Osteocyte (in vitro differentiated cells): ENCODE results near the gene PLCB4. TPM values are rescaled to one million over a fixed set of nuclear protein-coding genes. Genes with fewer than 3 reads are reported as not detected.
A peak's percentile ranks its signal among the peaks of the same experiment; 100 is the strongest.

Source experiments
- DNase-seq: peaks from one replicate; pipeline ENCODE4 v3.0.0; 2021; ENCODE audit warnings: mixed read lengths; ENCODE audit not compliant: unreplicated experiment; ENCODE audit errors: extremely low spot score
- H3K27ac Mint-ChIP-seq: one replicate; pipeline ENCODE4 v1.8.0; 2021; ENCODE audit warnings: mild to moderate bottlenecking, mixed read lengths; ENCODE audit not compliant: unreplicated experiment
- H3K27me3 Mint-ChIP-seq: one replicate; pipeline ENCODE4 v1.8.0; 2021; ENCODE audit warnings: mixed read lengths; ENCODE audit not compliant: unreplicated experiment
- H3K36me3 Mint-ChIP-seq: one replicate; pipeline ENCODE4 v1.8.0; 2021; ENCODE audit warnings: mixed read lengths; ENCODE audit not compliant: unreplicated experiment
- H3K4me1 Mint-ChIP-seq: one replicate; pipeline ENCODE4 v1.8.0; 2021; ENCODE audit warnings: mixed read lengths; ENCODE audit not compliant: unreplicated experiment
- H3K4me3 Mint-ChIP-seq: one replicate; pipeline ENCODE4 v1.8.0; 2021; ENCODE audit warnings: mild to moderate bottlenecking, moderate library complexity, mixed read lengths; ENCODE audit not compliant: unreplicated experiment
- H3K9me3 Mint-ChIP-seq: one replicate; pipeline ENCODE4 v1.8.0; 2021; ENCODE audit warnings: mixed read lengths; ENCODE audit not compliant: unreplicated experiment
- CTCF ChIP-seq: fragments of 200-600 bp; sonication (generic); IDR thresholded peaks from 2 replicates; pipeline ENCODE4 v1.5.0; 2021; ENCODE audit warnings: antibody characterized with exemption, mild to moderate bottlenecking, moderate library complexity
- total RNA-seq: library from RNA; stranded (reverse); gene quantifications from 2 replicates; pipeline ENCODE4 v1.2.1, GENCODE V29; 2021

The PLCB4 gene
- total RNA-seq, 1 donor from 2014 or later: 5.3 TPM

- Mint-ChIP-seq H3K4me1 (peaks cover 18% of the 10 kb centered on the region), H3K9me3 (no peaks in the 10 kb centered on the region), H3K36me3 (peaks cover 3% of the 10 kb centered on the region), H3K4me3 (no peak overlapping the region), H3K27ac (peak overlapping the region; percentile 35), H3K27me3 (no peaks in the 10 kb centered on the region)
- DNase-seq: no peak
- TF ChIP-seq CTCF: no peak
Observed at GRCh38 chr20:9360431-9360830, 291.5 kb downstream of the PLCB4 start.

GRCh38 chr20:9363673-9364072 is 294.8 kb downstream of the PLCB4 start:
- Mint-ChIP-seq H3K4me1 (peaks cover 22% of the 10 kb centered on the region), H3K9me3 (no peaks in the 10 kb centered on the region), H3K27me3 (no peaks in the 10 kb centered on the region), H3K27ac (no peak overlapping the region), H3K4me3 (no peak overlapping the region), H3K36me3 (peaks cover 7% of the 10 kb centered on the region)
- no peak for TF ChIP-seq CTCF
- no peak for DNase-seq

GRCh38 chr20:9367328-9367727 is 298.4 kb downstream of the PLCB4 start:
- Mint-ChIP-seq H3K4me3 (no peak overlapping the region), H3K27me3 (no peaks in the 10 kb centered on the region), H3K36me3 (peaks cover 7% of the 10 kb centered on the region), H3K27ac (no peak overlapping the region), H3K4me1 (peaks cover 4% of the 10 kb centered on the region), H3K9me3 (no peaks in the 10 kb centered on the region)
- DNase-seq: no peak
- TF ChIP-seq CTCF: no peak

GRCh38 chr20:9367746-9368145 is 298.9 kb downstream of the PLCB4 start:
- Mint-ChIP-seq H3K4me1 (peaks cover 4% of the 10 kb centered on the region), H3K9me3 (no peaks in the 10 kb centered on the region), H3K36me3 (peaks cover 7% of the 10 kb centered on the region), H3K27ac (no peak overlapping the region), H3K4me3 (no peak overlapping the region), H3K27me3 (no peaks in the 10 kb centered on the region)
- DNase-seq: no peak
- TF ChIP-seq CTCF: no peak

GRCh38 chr20:9368893-9369292 is 300.0 kb downstream of the PLCB4 start:
- H3K27me3 Mint-ChIP-seq: no peaks in the 10 kb centered on the region
- H3K4me1 Mint-ChIP-seq: peaks cover 13% of the 10 kb centered on the region
- H3K9me3 Mint-ChIP-seq: no peaks in the 10 kb centered on the region
- no peak for DNase-seq
- TF ChIP-seq CTCF: no peak
- no peak overlapping the region for H3K4me3 Mint-ChIP-seq
- peaks cover 7% of the 10 kb centered on the region for H3K36me3 Mint-ChIP-seq
- no peak overlapping the region for H3K27ac Mint-ChIP-seq
